HEK293T (cell line): ENCODE results near the gene SEMA5A.

ENCODE experiments used
- FOXA1 ChIP-seq: fragments of 450-650 bp; IDR thresholded peaks from 2 replicates; pipeline ENCODE4 v1.6.1; 2016; ENCODE audit warnings: mild to moderate bottlenecking
- FOXM1 ChIP-seq: fragments of 450-650 bp; IDR thresholded peaks from 2 replicates; pipeline ENCODE4 v1.6.1; 2017; ENCODE audit warnings: mild to moderate bottlenecking, borderline replicate concordance
- PKNOX1 ChIP-seq: fragments of 450-650 bp; IDR thresholded peaks from 2 replicates; pipeline ENCODE4 v1.6.1; 2016
- SP1 ChIP-seq: fragments of 450-650 bp; IDR thresholded peaks from 2 replicates; pipeline ENCODE4 v1.6.1; 2017
- SUZ12 ChIP-seq: fragments of 450-650 bp; IDR thresholded peaks from 2 replicates; pipeline ENCODE4 v1.6.1; 2016; ENCODE audit warnings: mild to moderate bottlenecking
- TARDBP ChIP-seq: fragments of 450-650 bp; IDR thresholded peaks from 2 replicates; pipeline ENCODE4 v1.6.1; 2016
- ZNF384 ChIP-seq: fragments of 450-650 bp; IDR thresholded peaks from 2 replicates; pipeline ENCODE4 v1.6.1; 2016

- no peak for TF ChIP-seq ZNF384
- TF ChIP-seq PKNOX1: no peak
- no peak for TF ChIP-seq SUZ12
- TF ChIP-seq TARDBP: no peak
- TF ChIP-seq SP1: no peak
- no peak for TF ChIP-seq FOXM1
- TF ChIP-seq FOXA1: no peak
These were observed 552.8 kb downstream of the SEMA5A start for GRCh38 chr5:8993031-8993430.
